NCI-H82 treated with DMSO at 0.1 percent for 48 hours (cell line): Measurements from ENCODE around the gene COPG2.

Source experiments
- DNase-seq: peaks from one replicate; lab custom pipeline; 2025; ENCODE audit not compliant: unreplicated experiment; lab: John Stamatoyannopoulos, UW

Gene COPG2

GRCh38 chr7:130476297-130477150 is 192.0 kb downstream of the COPG2 start:
- no peak for DNase-seq

GRCh38 chr7:130475776-130476175 is 192.8 kb downstream of the COPG2 start:
- no peak for DNase-seq

- DNase-seq: no peak
These were observed 194.7 kb downstream of the COPG2 start for GRCh38 chr7:130473876-130474275.

- no peak for DNase-seq
These were observed 195.3 kb downstream of the COPG2 start for GRCh38 chr7:130473289-130473688.

- DNase-seq: no peak
These were observed 196.6 kb downstream of the COPG2 start for GRCh38 chr7:130471974-130472373.

- DNase-seq: no peak
These were observed 199.9 kb downstream of the COPG2 start for GRCh38 chr7:130468612-130469011.

GRCh38 chr7:130463553-130464434 is 204.8 kb downstream of the COPG2 start:
- no peak for DNase-seq

- no peak for DNase-seq
These were observed 207.3 kb downstream of the COPG2 start for GRCh38 chr7:130461272-130461671.

- no peak for DNase-seq
These were observed 210.3 kb downstream of the COPG2 start for GRCh38 chr7:130458257-130458656.
